ENCODE results near the gene RFX3. TPM values are rescaled to one million over a fixed set of nuclear protein-coding genes. Genes with fewer than 3 reads are reported as not detected.

The RFX3 gene
- total RNA-seq, 1 donor from 2014 or later = 39.1 TPM

DNA sequence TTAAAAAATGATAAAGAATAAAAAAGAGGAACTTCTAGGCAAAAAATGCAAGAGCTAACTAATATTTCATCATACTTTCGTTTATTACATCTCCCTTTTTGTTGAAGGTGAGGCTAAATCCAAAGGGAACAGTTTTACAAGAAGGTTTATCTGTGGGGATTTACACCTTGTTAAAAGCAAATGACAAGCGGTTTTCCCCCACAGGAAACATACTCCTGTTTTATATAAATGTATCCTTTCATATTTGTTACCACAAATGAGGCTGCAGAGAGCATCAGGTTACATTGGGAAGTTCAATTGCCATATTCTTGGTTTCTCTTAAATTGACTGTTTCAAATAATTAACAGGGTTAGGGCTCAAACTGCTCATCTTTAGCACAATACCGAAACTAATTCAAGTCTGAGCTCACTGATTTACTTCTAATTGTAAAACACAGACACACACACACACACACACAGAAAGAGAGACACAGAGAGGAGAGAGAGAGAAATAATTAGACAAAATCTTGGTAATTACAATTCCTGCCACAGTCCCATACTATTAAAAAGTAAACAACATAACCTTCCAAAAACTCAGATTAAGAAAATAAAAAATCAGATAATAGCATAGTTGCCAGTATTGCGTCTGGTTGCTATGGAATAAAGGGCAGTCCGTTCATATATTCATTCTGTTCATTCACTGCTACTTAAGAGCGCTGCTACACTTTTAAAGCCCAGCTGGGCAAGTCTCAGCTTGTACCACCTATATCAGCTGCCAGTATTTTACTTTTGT lies 17.1 kb downstream of the RFX3 start:
- Mint-ChIP-seq H3K4me3 (peak overlapping the region; percentile 78), H3K4me1 (peaks cover 44% of the 10 kb centered on the region), H3K9me3 (no peaks in the 10 kb centered on the region), H3K27ac (peak overlapping the region; percentile 92), H3K36me3 (ENCODE audit: low read depth) (peaks cover 5% of the 10 kb centered on the region), H3K27me3 (no peaks in the 10 kb centered on the region)
- ChIA-PET CTCF (interaction anchor here (1.1 to 1.3 kb wide), 3 partner anchors 28 to 68 kb away, joined by 3 to 4 read pairs (median 4); no protein-coding TSS in a partner anchor), POLR2A (interaction anchor here (1.8 to 3.2 kb wide), 6 partner anchors 7 to 35 kb away, joined by 6 to 162 read pairs (median 8); partner anchors contain the start of gene RFX3)
- TF ChIP-seq, protein P1, sequence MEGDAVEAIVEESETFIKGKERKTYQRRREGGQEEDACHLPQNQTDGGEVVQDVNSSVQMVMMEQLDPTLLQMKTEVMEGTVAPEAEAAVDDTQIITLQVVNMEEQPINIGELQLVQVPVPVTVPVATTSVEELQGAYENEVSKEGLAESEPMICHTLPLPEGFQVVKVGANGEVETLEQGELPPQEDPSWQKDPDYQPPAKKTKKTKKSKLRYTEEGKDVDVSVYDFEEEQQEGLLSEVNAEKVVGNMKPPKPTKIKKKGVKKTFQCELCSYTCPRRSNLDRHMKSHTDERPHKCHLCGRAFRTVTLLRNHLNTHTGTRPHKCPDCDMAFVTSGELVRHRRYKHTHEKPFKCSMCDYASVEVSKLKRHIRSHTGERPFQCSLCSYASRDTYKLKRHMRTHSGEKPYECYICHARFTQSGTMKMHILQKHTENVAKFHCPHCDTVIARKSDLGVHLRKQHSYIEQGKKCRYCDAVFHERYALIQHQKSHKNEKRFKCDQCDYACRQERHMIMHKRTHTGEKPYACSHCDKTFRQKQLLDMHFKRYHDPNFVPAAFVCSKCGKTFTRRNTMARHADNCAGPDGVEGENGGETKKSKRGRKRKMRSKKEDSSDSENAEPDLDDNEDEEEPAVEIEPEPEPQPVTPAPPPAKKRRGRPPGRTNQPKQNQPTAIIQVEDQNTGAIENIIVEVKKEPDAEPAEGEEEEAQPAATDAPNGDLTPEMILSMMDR (IDR thresholded peaks at IDR 0.05) = no peak
- DNase-seq (no peak), ATAC-seq (ENCODE audit: low read depth) (peak; percentile 53)
- intact Hi-C loops (cut with micrococcal nuclease) = loop anchor here (1.0 kb wide), 2 partner anchors 18 to 29 kb away; partner anchors contain the start of gene RFX3

DNA sequence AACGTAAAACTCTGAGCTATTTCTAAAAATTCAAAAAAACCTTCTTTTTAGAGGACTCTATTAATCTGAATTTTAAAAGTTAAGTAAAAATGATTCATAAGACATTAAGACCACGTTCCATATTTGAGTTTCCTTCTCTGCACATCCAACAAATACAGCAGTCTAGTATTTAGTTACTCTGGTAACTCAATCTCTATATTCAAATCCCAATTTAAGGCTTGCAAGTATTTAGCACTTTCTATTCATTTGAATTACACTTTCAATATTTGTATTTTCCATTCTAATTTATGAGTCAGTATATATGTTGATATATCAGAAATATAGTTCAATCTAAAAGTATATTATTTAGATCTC lies 17.7 kb downstream of the RFX3 start:
- Mint-ChIP-seq H3K9me3 (no peaks in the 10 kb centered on the region), H3K4me1 (peaks cover 43% of the 10 kb centered on the region), H3K36me3 (ENCODE audit: low read depth) (peaks cover 5% of the 10 kb centered on the region), H3K27ac (peak overlapping the region; percentile 92), H3K27me3 (no peaks in the 10 kb centered on the region), H3K4me3 (peak overlapping the region; percentile 78)
- intact Hi-C loops (cut with micrococcal nuclease) = loop anchor here (1.0 kb wide), 2 partner anchors 18 to 29 kb away; partner anchors contain the start of gene RFX3
- TF ChIP-seq, protein P1 (IDR thresholded peaks at IDR 0.05) = no peak
- POLR2A ChIA-PET = interaction anchor here (1.8 to 3.2 kb wide), 6 partner anchors 8 to 34 kb away, joined by 6 to 162 read pairs (median 8); partner anchors contain the start of gene RFX3
- CTCF ChIA-PET = interaction anchor here (1.1 to 1.8 kb wide), 4 partner anchors 28 to 67 kb away, joined by 3 to 4 read pairs (median 4); no protein-coding TSS in a partner anchor
- ATAC-seq (ENCODE audit: low read depth) (peak; percentile 22), DNase-seq (no peak)

DNA sequence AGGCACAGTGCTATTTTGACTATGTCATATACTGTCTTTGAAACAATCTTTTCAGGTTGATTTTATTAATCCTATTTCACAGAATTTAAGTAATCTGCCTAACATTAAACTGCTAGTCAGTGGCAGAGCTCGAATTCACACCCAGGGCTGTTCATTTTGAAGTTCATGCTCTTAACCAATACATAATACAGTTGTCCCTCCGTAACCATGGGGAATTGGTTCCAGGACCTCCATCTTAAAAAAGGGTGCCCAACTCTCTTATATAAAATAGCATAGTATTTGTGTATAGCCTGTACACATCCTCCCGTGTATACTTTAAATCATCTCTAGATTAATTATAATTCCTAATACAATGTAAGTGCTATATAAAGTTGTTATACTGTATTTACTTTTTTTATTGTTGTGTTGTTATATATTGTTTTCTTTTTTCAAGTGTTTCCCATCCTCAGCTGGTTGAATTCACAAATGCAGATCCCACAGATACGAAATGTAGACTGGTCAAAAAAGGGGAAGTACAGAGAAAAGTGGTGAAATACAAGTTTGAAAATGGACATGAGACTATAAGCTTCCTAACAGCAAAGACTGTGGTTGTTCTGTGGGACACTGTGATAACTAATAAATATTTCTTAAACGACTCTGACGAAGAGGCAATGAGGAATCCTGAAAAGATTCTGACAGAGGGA lies 18.3 kb downstream of the RFX3 start:
- TF ChIP-seq, protein P1 (IDR thresholded peaks at IDR 0.05) = no peak
- Mint-ChIP-seq H3K4me3 (peak overlapping the region; percentile 78), H3K9me3 (no peaks in the 10 kb centered on the region), H3K4me1 (peaks cover 48% of the 10 kb centered on the region), H3K27me3 (no peaks in the 10 kb centered on the region), H3K36me3 (ENCODE audit: low read depth) (peaks cover 5% of the 10 kb centered on the region), H3K27ac (peak overlapping the region; percentile 92)
- CTCF ChIA-PET = interaction anchor here (1.1 to 1.8 kb wide), 5 partner anchors 19 to 66 kb away, joined by 3 to 4 read pairs (median 4); no protein-coding TSS in a partner anchor
- DNase-seq = no peak
- peak; percentile 51 for ATAC-seq (ENCODE audit: low read depth)
- intact Hi-C loops (cut with micrococcal nuclease) = loop anchor here (1.0 kb wide), 2 partner anchors 19 to 28 kb away; partner anchors contain the start of gene RFX3
- POLR2A ChIA-PET = interaction anchor here (1.8 to 3.2 kb wide), 6 partner anchors 9 to 33 kb away, joined by 6 to 162 read pairs (median 8); partner anchors contain the start of gene RFX3

DNA sequence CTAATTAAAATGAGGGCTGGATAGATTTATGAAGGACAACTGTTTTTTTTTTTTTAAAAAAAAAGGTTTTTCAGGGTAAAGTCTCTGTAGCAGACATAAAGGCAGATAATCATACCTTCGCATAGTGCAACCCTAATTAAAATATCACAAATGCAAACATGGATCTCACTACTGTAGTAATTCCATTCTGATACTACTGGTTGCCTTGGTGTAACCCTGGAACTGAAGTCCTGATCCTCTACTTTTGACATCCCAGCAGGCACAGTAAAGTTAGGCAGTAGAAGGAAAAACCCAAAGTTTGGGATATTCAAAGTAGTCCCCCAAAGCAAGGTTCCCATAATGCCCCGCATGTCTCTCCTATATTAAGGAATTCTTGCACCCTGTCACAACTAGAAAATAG lies 19.6 kb downstream of the RFX3 start:
- intact Hi-C loops (cut with micrococcal nuclease) = no loop called here
- DNase-seq (no peak), ATAC-seq (ENCODE audit: low read depth) (no peak)
- H3K4me1 Mint-ChIP-seq = peaks cover 45% of the 10 kb centered on the region
- TF ChIP-seq, protein P1 (IDR thresholded peaks at IDR 0.05) = no peak
- ChIA-PET CTCF (interaction anchor here (1.1 to 1.8 kb wide), 2 partner anchors 21 to 38 kb away, joined by 3 to 4 read pairs; no protein-coding TSS in a partner anchor), POLR2A (interaction anchor here (2.4 to 3.2 kb wide), 2 partner anchors 10 to 20 kb away, joined by 6 to 162 read pairs; partner anchors contain the start of gene RFX3)
- no peak overlapping the region for H3K4me3 Mint-ChIP-seq
- no peak overlapping the region for H3K27ac Mint-ChIP-seq
- peaks cover 5% of the 10 kb centered on the region for H3K36me3 Mint-ChIP-seq (ENCODE audit: low read depth)
- no peaks in the 10 kb centered on the region for H3K27me3 Mint-ChIP-seq
- H3K9me3 Mint-ChIP-seq = no peaks in the 10 kb centered on the region

Data from activated B cell treated with CpG ODN at 0.5 μM for 24 hours (primary cell).